HG02623 (cell line): Measurements from ENCODE around the gene MYLK2.
A peak's percentile ranks its signal among the peaks of the same experiment; 100 is the strongest.

Experiments
- ATAC-seq: cut with Tn5 transposase; IDR thresholded peaks from one replicate; pipeline ENCODE4 v1.9.1; 2021; ENCODE audit warnings: moderate library complexity; ENCODE audit not compliant: unreplicated experiment

Gene MYLK2

GRCh38 chr20:31870726-31871617 is 51.8 kb downstream of the MYLK2 start:
- no peak for ATAC-seq

GRCh38 chr20:31871618-31871954 is 52.4 kb downstream of the MYLK2 start:
- ATAC-seq, result no peak

DNA sequence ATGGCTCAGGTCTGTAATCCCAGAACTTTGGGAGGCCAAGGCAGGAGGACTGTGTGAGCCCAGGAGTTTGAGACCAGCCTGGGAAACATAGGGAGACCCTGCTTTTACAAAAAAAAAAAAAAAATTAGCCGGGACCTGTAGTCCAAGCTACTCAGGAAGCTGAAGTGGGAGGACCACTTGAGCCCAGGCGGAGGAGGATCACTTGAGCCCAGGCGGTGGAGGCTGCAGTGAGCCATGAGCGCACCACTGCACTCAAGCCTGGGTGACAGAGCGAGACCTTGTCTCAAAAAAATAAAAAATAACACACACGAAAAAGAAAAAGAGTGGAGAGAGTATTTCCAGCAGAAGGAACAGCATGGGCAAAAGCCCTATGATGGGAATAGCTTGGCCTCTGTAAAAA is 53.2 kb downstream of the MYLK2 start:
- ATAC-seq, result no peak

DNA sequence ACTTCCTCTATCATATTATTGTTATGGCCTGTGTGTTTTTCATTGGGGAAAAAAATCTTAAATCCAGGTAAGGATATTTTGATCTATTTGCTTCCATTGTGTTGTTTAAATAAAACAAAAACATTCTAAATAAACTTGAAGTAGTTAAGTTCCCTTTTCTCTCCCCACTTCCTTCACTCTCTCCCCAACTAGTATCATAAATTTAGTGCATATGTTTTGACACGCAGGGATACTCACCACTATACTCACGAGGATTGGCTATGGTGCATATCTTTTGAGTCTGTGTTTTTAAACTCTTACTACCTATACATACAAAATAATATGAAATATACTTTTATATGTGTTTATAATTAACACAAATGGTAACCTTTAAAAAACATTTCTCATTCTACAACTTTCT is 56.5 kb downstream of the MYLK2 start:
- ATAC-seq, result no peak

GRCh38 chr20:31877684-31878083 is 58.5 kb downstream of the MYLK2 start:
- no peak for ATAC-seq

DNA sequence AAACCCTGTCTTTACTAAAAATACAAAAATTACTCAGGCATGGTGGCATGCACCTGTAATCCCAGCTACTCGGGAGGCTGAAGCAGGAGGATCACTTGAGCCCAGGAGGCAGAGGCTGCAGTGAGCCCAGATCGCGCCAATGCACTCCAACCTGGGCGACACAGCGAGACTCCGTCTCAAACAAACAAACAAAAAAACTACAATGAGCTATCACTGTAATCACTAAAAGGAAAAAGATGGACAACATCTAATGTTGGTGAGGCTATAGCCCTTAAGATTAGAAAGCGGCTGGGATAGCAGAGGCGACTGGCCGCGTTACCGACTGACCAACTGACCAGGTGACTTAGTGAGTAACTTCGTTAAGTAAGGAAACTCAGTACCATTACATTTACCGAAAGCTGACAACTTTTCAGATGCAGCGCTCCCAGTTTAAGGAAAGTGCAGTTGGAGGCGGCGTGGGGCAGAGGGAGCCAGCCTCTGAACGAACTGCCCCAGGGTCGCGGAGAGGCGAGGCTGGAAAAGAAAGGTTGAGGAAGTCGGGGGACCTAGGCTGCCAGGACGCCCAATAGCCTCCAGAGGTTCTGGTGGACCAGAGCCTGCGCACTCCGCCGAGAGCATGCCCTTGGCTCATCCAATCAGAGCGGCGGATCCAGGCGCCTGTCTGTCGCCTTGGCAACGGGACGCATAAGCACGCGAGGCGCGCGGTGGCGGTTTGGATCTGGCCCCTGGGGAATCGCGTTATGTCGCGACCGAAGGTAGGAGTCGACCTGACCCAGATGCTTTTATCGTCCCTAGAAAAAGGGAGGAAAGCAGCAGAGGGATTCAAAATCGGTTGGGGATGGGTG is 60.2 kb downstream of the MYLK2 start:
- ATAC-seq, result peak; percentile 88

DNA sequence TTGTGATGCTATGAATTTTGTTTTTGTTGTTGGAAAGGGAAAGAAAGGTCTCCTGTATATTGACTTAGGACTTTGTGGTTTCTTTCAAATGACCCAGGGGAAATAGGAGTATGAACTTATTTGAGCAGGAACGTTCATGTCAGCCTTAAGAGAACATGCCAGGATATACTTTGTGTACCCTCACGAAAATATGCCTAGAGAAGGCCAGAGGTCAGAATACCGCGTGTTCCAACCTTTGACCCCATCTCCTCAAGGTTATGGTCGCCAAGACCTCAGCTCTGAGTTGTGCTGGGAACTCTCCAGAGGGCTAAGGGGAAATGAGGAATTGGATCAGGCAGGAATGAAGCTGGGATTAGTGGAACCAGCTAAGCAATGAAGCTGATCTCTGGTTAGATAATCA is 62.8 kb downstream of the MYLK2 start:
- no peak for ATAC-seq

GRCh38 chr20:31883829-31884228 is 64.7 kb downstream of the MYLK2 start:
- ATAC-seq, result no peak
